Erythroblast (primary cell): ENCODE results near the gene POP7.

Experiments
- GATA1 ChIP-seq: IDR thresholded peaks from 2 replicates; pipeline ENCODE4 v1.6.1; 2011; ENCODE audit warnings: low read depth, mild to moderate bottlenecking, control low read depth, low read length, moderate library complexity
- POLR2A ChIP-seq: IDR thresholded peaks from 2 replicates; pipeline ENCODE4 v1.6.1; 2011; ENCODE audit warnings: mild to moderate bottlenecking, low read length

- TF ChIP-seq POLR2A (no peak), GATA1 (no peak)
Observed at GRCh38 chr7:100721505-100721812, 15.5 kb downstream of the POP7 start.
